Measurements from ENCODE around the gene PTPRT.

GRCh38 chr20:42267793-42268384, 921.8 kb downstream of the PTPRT start:
- TF ChIP-seq, protein P1, sequence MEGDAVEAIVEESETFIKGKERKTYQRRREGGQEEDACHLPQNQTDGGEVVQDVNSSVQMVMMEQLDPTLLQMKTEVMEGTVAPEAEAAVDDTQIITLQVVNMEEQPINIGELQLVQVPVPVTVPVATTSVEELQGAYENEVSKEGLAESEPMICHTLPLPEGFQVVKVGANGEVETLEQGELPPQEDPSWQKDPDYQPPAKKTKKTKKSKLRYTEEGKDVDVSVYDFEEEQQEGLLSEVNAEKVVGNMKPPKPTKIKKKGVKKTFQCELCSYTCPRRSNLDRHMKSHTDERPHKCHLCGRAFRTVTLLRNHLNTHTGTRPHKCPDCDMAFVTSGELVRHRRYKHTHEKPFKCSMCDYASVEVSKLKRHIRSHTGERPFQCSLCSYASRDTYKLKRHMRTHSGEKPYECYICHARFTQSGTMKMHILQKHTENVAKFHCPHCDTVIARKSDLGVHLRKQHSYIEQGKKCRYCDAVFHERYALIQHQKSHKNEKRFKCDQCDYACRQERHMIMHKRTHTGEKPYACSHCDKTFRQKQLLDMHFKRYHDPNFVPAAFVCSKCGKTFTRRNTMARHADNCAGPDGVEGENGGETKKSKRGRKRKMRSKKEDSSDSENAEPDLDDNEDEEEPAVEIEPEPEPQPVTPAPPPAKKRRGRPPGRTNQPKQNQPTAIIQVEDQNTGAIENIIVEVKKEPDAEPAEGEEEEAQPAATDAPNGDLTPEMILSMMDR (IDR thresholded peaks at IDR 0.05; ENCODE audit: insufficient read depth, low read length, poor library complexity, severe bottlenecking) = no peak
- TF ChIP-seq EZH2phosphoT487 (conservative IDR thresholded peaks at IDR 0.05; ENCODE audit: low read length) = no peak

Data from SU-DHL-6 (cell line).